Measurements from ENCODE around the gene MAPK6.
A peak's percentile ranks its signal among the peaks of the same experiment; 100 is the strongest.

MAPK6 gene

DNA sequence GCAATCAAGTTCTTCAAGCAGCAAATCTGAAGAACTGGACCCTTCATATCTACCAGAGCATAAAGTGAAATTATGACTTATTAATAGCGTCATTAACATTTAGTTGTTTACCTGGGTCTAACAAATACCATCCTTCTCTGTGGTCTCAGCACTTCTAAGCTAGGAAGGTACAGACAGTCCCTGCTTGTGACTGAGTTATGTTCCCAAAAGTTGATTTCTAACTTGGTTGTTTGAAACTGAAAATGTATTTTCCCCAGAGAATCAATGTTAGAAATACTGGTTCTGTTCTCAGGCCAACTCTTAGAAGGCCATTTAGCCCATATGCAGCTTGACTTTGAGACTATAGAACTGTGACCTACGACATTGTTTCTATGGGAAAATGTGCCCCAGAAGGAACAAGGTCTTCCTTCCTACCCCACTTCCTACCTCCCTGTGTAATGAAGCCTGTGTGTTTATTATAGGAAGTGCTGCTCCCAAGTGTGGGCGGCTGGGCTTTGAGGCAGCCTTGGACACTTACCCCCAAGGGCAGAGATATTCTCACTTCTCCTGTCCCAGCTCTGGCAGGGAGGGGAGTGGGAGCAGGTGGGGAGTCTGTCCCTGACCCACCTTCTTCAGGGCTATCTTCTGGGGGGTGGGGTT, 12.2 kb upstream of the MAPK6 start:
- WGBS, 2 donors (ENCODE audit: extremely low coverage in 2 of 2, insufficient read length in 2 of 2, insufficient replicate concordance in 1 of 2): no CpG with 5 or more reads among the region's 3 CpGs
- Histone ChIP-seq H2BK15ac (ENCODE audit: low read length) (no peak overlapping the region), H2BK120ac (ENCODE audit: low read depth, low read length) (no peak overlapping the region), H4K91ac (ENCODE audit: low read depth, low read length, poor library complexity) (no peak overlapping the region), H3K14ac (ENCODE audit: low read length) (no peak overlapping the region), H3K27me3 (ENCODE audit: control insufficient read depth in 3 of 3, insufficient read depth in 3 of 3, low read depth in 1 of 3, low read length in 3 of 3) (no peaks in the 10 kb centered on the region), H3K18ac (ENCODE audit: low read length) (no peak overlapping the region), H3K4me3 (ENCODE audit: low read length in 2 of 2) (no peak overlapping the region), H3K27ac (replicated peaks; ENCODE audit: low read length) (no peak overlapping the region), H3K23ac (ENCODE audit: low read depth, low read length, poor library complexity) (no peak overlapping the region), H3K4me2 (ENCODE audit: insufficient read depth, low read length, poor library complexity, severe bottlenecking) (no peak overlapping the region), H3K9me3 (replicated peaks in 1 of 2; ENCODE audit: control insufficient read depth in 2 of 2, insufficient read depth in 1 of 2, low read depth in 1 of 2, low read length in 2 of 2) (no peaks in the 10 kb centered on the region), H4K8ac (ENCODE audit: low read depth, low read length) (no peak overlapping the region), H3K4me1 (ENCODE audit: control insufficient read depth in 2 of 2, insufficient read depth in 1 of 2, low read depth in 1 of 2, low read length in 2 of 2) (peaks cover under 1 to 9% of the 10 kb centered on the region in 2 donors), H3K9ac (ENCODE audit: low read depth, low read length, poor library complexity) (no peak overlapping the region), H2BK12ac (ENCODE audit: low read length) (no peak overlapping the region), H3K4ac (ENCODE audit: low read length) (no peak overlapping the region), H2AK5ac (ENCODE audit: low read depth, low read length) (no peak overlapping the region), H3K79me1 (ENCODE audit: low read depth, low read length) (peaks cover 1% of the 10 kb centered on the region), H2BK5ac (ENCODE audit: low read length) (no peak overlapping the region), H2AFZ (ENCODE audit: low read length) (no peak overlapping the region), H3K36me3 (replicated peaks in 1 of 2; ENCODE audit: control insufficient read depth in 2 of 2, insufficient read depth in 2 of 2, low read length in 2 of 2) (no peaks in the 10 kb centered on the region)
- no peak for DNase-seq (ENCODE audit: low spot score)

DNA sequence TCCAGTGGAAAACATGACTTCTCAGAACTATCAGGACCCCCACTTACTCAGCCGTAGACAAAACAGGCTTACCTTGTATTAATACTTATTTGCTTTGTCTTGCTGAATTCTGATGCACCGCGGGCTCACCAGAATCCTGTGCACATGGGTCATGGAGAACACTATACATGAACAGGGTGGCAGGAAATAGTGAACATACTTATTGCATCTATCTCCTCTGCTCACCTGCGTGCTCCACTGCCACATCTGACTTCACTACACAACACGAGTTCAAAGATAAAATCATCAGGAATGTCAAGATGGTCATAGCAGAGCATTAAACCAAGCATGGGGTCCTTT, 10.7 kb upstream of the MAPK6 start:
- no CpG with 5 or more reads among the region's 5 CpGs for WGBS, 2 donors (ENCODE audit: extremely low coverage in 2 of 2, insufficient read length in 2 of 2, insufficient replicate concordance in 1 of 2)
- no peak for DNase-seq (ENCODE audit: low spot score)

DNA sequence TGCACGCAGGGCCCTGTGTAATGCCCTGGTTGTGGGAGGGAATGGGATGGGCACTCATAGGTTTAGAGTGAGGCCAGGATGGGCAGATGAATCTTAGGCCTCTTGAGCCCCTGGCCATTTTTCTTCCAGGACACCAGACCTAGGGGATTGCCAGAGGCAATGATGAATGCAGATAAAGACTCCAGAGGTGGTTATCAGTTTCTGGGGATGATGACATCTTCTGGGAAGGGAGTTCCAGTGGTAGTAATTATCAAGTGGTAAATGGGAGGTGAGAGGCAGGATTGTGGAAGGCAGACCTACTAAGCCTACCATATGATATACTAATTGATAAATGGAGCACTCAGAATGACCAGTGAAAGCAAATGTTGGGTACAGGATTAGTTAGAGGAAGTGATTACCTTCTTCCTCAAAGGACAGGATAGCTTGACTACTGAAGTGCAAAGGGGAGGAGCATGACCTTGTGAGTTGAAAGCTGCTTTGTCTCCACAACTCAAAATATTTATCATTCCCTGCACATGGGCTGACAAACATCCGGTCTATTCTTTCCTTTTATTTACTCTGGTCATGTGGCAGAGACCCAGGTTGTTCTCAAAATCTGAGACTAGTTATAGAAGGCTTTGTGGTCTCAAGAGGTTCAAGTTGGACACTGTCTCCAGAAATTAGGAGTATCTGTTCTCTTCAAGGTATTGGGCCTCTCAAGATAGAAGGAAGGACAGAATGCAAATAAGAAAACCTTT, 10.2 kb upstream of the MAPK6 start:
- no peaks in the 10 kb centered on the region for H3K79me1 ChIP-seq (ENCODE audit: low read depth, low read length)
- H3K14ac ChIP-seq (ENCODE audit: low read length): no peak overlapping the region
- no peak overlapping the region for H3K27ac ChIP-seq (replicated peaks; ENCODE audit: low read length)
- no CpG with 5 or more reads among the region's 2 CpGs for WGBS, 2 donors (ENCODE audit: extremely low coverage in 2 of 2, insufficient read length in 2 of 2, insufficient replicate concordance in 1 of 2)
- no peak overlapping the region for H3K4ac ChIP-seq (ENCODE audit: low read length)
- peaks cover 5 to 13% of the 10 kb centered on the region in 2 donors for H3K4me1 ChIP-seq (ENCODE audit: control insufficient read depth in 2 of 2, insufficient read depth in 1 of 2, low read depth in 1 of 2, low read length in 2 of 2)
- H3K36me3 ChIP-seq (replicated peaks in 1 of 2; ENCODE audit: control insufficient read depth in 2 of 2, insufficient read depth in 2 of 2, low read length in 2 of 2): no peaks in the 10 kb centered on the region
- H2BK120ac ChIP-seq (ENCODE audit: low read depth, low read length): no peak overlapping the region
- no peak overlapping the region for H3K9ac ChIP-seq (ENCODE audit: low read depth, low read length, poor library complexity)
- H2BK5ac ChIP-seq (ENCODE audit: low read length): no peak overlapping the region
- no peak overlapping the region for H3K18ac ChIP-seq (ENCODE audit: low read length)
- no peak for DNase-seq (ENCODE audit: low spot score)
- H3K23ac ChIP-seq (ENCODE audit: low read depth, low read length, poor library complexity): no peak overlapping the region
- no peak overlapping the region for H3K4me3 ChIP-seq (ENCODE audit: low read length in 2 of 2)
- no peak overlapping the region for H3K4me2 ChIP-seq (ENCODE audit: insufficient read depth, low read length, poor library complexity, severe bottlenecking)
- H4K8ac ChIP-seq (ENCODE audit: low read depth, low read length): no peak overlapping the region
- H2BK15ac ChIP-seq (ENCODE audit: low read length): no peak overlapping the region
- H4K91ac ChIP-seq (ENCODE audit: low read depth, low read length, poor library complexity): no peak overlapping the region
- H3K27me3 ChIP-seq (ENCODE audit: control insufficient read depth in 3 of 3, insufficient read depth in 3 of 3, low read depth in 1 of 3, low read length in 3 of 3): no peaks in the 10 kb centered on the region
- no peak overlapping the region for H2BK12ac ChIP-seq (ENCODE audit: low read length)
- no peaks in the 10 kb centered on the region for H3K9me3 ChIP-seq (replicated peaks in 1 of 2; ENCODE audit: control insufficient read depth in 2 of 2, insufficient read depth in 1 of 2, low read depth in 1 of 2, low read length in 2 of 2)
- peak overlapping the region; percentile 46 for H2AFZ ChIP-seq (ENCODE audit: low read length)
- H2AK5ac ChIP-seq (ENCODE audit: low read depth, low read length): no peak overlapping the region

More for the DNA sequence above, 10.7 kb upstream of the MAPK6 start:
- Histone ChIP-seq H3K4me3 (ENCODE audit: low read length in 2 of 2) (no peak overlapping the region), H3K36me3 (replicated peaks in 1 of 2; ENCODE audit: control insufficient read depth in 2 of 2, insufficient read depth in 2 of 2, low read length in 2 of 2) (no peaks in the 10 kb centered on the region), H3K27me3 (ENCODE audit: control insufficient read depth in 3 of 3, insufficient read depth in 3 of 3, low read depth in 1 of 3, low read length in 3 of 3) (no peaks in the 10 kb centered on the region), H3K23ac (ENCODE audit: low read depth, low read length, poor library complexity) (no peak overlapping the region), H3K14ac (ENCODE audit: low read length) (no peak overlapping the region), H3K4ac (ENCODE audit: low read length) (no peak overlapping the region), H3K4me1 (ENCODE audit: control insufficient read depth in 2 of 2, insufficient read depth in 1 of 2, low read depth in 1 of 2, low read length in 2 of 2) (peaks cover 5 to 13% of the 10 kb centered on the region in 2 donors), H2AFZ (ENCODE audit: low read length) (no peak overlapping the region), H4K8ac (ENCODE audit: low read depth, low read length) (no peak overlapping the region), H3K18ac (ENCODE audit: low read length) (no peak overlapping the region), H2BK12ac (ENCODE audit: low read length) (no peak overlapping the region), H3K27ac (replicated peaks; ENCODE audit: low read length) (no peak overlapping the region), H3K9ac (ENCODE audit: low read depth, low read length, poor library complexity) (no peak overlapping the region), H3K79me1 (ENCODE audit: low read depth, low read length) (peaks cover under 1% of the 10 kb centered on the region), H4K91ac (ENCODE audit: low read depth, low read length, poor library complexity) (no peak overlapping the region), H3K4me2 (ENCODE audit: insufficient read depth, low read length, poor library complexity, severe bottlenecking) (no peak overlapping the region), H2BK120ac (ENCODE audit: low read depth, low read length) (no peak overlapping the region), H3K9me3 (replicated peaks in 1 of 2; ENCODE audit: control insufficient read depth in 2 of 2, insufficient read depth in 1 of 2, low read depth in 1 of 2, low read length in 2 of 2) (no peaks in the 10 kb centered on the region), H2BK5ac (ENCODE audit: low read length) (no peak overlapping the region), H2BK15ac (ENCODE audit: low read length) (no peak overlapping the region), H2AK5ac (ENCODE audit: low read depth, low read length) (no peak overlapping the region)

DNA sequence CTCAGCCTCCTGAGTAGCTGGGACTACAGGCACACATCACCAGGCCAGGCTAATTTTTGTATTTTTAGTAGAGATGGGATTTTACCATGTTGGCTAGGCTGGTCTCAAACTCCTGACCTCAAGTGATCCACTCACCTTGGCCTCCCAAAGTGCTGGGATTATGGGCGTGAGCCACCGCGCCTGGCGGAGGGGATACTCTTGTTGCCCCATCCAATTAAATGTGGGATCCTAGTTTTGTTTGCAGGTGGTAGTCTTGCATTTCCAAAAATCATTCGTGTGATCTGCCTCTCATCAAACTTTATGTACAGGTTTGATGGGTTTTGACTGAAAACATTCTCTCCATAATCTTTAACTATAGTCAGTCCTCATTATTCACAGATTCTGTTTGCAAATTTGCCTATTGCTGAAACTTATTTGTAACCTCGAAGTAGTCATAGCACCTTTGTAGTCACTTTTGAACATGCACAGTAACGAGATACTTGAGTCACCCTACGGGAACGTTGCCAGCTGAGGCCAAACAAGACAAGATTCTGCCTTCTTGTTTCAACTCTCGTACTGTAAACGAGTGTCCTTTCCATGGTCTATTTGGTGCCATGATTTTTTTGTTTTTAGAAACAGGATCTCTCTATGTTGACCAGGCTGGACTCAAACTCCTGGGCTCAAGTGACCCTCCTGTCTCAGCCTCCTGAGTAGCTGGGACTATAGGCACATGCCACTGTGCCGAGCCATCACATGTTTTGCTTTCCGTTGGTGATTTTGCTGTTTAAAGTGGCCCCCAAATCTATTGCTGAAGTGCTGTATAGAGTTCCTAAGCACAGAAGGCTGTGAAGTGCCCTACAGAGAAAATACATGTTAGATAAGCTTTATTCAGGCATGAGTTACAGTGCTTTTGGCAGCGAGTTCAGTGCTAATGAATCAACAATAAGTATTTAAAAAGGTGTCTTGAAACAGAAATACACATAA, 8.1 kb upstream of the MAPK6 start:
- no peak overlapping the region for H2BK15ac ChIP-seq (ENCODE audit: low read length)
- no peak for DNase-seq (ENCODE audit: low spot score)
- no peak overlapping the region for H3K27ac ChIP-seq (replicated peaks; ENCODE audit: low read length)
- no peak overlapping the region for H4K91ac ChIP-seq (ENCODE audit: low read depth, low read length, poor library complexity)
- no peaks in the 10 kb centered on the region for H3K9me3 ChIP-seq (replicated peaks in 1 of 2; ENCODE audit: control insufficient read depth in 2 of 2, insufficient read depth in 1 of 2, low read depth in 1 of 2, low read length in 2 of 2)
- no peak overlapping the region for H4K8ac ChIP-seq (ENCODE audit: low read depth, low read length)
- H3K4ac ChIP-seq (ENCODE audit: low read length): no peak overlapping the region
- H3K9ac ChIP-seq (ENCODE audit: low read depth, low read length, poor library complexity): no peak overlapping the region
- H3K14ac ChIP-seq (ENCODE audit: low read length): no peak overlapping the region
- peaks cover 5 to 13% of the 10 kb centered on the region in 2 donors for H3K4me1 ChIP-seq (ENCODE audit: control insufficient read depth in 2 of 2, insufficient read depth in 1 of 2, low read depth in 1 of 2, low read length in 2 of 2)
- H3K23ac ChIP-seq (ENCODE audit: low read depth, low read length, poor library complexity): no peak overlapping the region
- no peak overlapping the region for H2AK5ac ChIP-seq (ENCODE audit: low read depth, low read length)
- WGBS, 2 donors (ENCODE audit: extremely low coverage in 2 of 2, insufficient read length in 2 of 2, insufficient replicate concordance in 1 of 2): no CpG with 5 or more reads among the region's 14 CpGs
- no peaks in the 10 kb centered on the region for H3K27me3 ChIP-seq (ENCODE audit: control insufficient read depth in 3 of 3, insufficient read depth in 3 of 3, low read depth in 1 of 3, low read length in 3 of 3)
- no peak overlapping the region for H3K4me2 ChIP-seq (ENCODE audit: insufficient read depth, low read length, poor library complexity, severe bottlenecking)
- H2AFZ ChIP-seq (ENCODE audit: low read length): no peak overlapping the region
- no peaks in the 10 kb centered on the region for H3K79me1 ChIP-seq (ENCODE audit: low read depth, low read length)
- no peak overlapping the region for H2BK5ac ChIP-seq (ENCODE audit: low read length)
- no peak overlapping the region for H3K18ac ChIP-seq (ENCODE audit: low read length)
- H3K4me3 ChIP-seq (ENCODE audit: low read length in 2 of 2): no peak overlapping the region
- H2BK12ac ChIP-seq (ENCODE audit: low read length): no peak overlapping the region
- no peak overlapping the region for H2BK120ac ChIP-seq (ENCODE audit: low read depth, low read length)
- H3K36me3 ChIP-seq (replicated peaks in 1 of 2; ENCODE audit: control insufficient read depth in 2 of 2, insufficient read depth in 2 of 2, low read length in 2 of 2): no peaks in the 10 kb centered on the region

Measured in neuronal stem cell (in vitro differentiated cells).